CD4-positive, alpha-beta memory T cell (primary cell): ENCODE data around the gene ATXN1. TPM values are rescaled to one million over a fixed set of nuclear protein-coding genes. Genes with fewer than 3 reads are reported as not detected.

ENCODE experiments used
- CTCF ChIA-PET: fragments of 350-600 bp; sonication (Branson Sonifier 250); formaldehyde crosslinking; loops from one replicate; lab custom pipeline; 2021; ENCODE audit warnings: inconsistent platforms; ENCODE audit not compliant: partially characterized antibody; lab: Charles Lee
- POLR2A ChIA-PET: fragments of 350-600 bp; sonication (Branson Sonifier 250); formaldehyde crosslinking; loops from one replicate; lab custom pipeline; 2021; ENCODE audit not compliant: partially characterized antibody; lab: Charles Lee
- DNase-seq, 5 donors: peaks; one replicate each; pipeline versions ENCODE4 v3.0.0 to v3.0.0-alpha.2; 2020 to 2022; ENCODE audit warnings: mixed read lengths in 1 of 5
- H3K27ac ChIP-seq: one replicate; pipeline ENCODE4 v1.7.0; 2013; ENCODE audit warnings: low read depth, low read length
- H3K27me3 ChIP-seq: 2 replicates; pipeline ENCODE4 v1.7.0; 2013; ENCODE audit warnings: mild to moderate bottlenecking, low read length, moderate library complexity; ENCODE audit not compliant: insufficient read depth
- H3K36me3 ChIP-seq: 2 replicates; pipeline ENCODE4 v1.7.0; 2013; ENCODE audit warnings: mild to moderate bottlenecking, low read length, moderate library complexity; ENCODE audit not compliant: insufficient read depth
- H3K4me1 ChIP-seq: 2 replicates; pipeline ENCODE4 v1.7.0; 2013; ENCODE audit warnings: mild to moderate bottlenecking, low read length, moderate library complexity; ENCODE audit not compliant: insufficient read depth
- H3K4me3 ChIP-seq, 2 donors: one replicate each; pipeline ENCODE4 v1.7.0; 2013; ENCODE audit warnings: low read length in 2 of 2, mild to moderate bottlenecking in 1 of 2
- H3K9me3 ChIP-seq, 2 donors: one replicate each; pipeline ENCODE4 v1.7.0; 2013; ENCODE audit warnings: low read length in 2 of 2, control low read depth in 1 of 2; ENCODE audit not compliant: control insufficient read depth in 1 of 2
- H3K27ac Mint-ChIP-seq, 7 donors: one replicate each; pipeline ENCODE4 v1.8.0; 2020 to 2021; ENCODE audit warnings: mixed read lengths in 7 of 7, mild to moderate bottlenecking in 6 of 7, inconsistent platforms in 3 of 7, moderate library complexity in 3 of 7
- H3K27me3 Mint-ChIP-seq, 2 donors: one replicate each; pipeline ENCODE4 v1.8.0; 2020 to 2021; ENCODE audit warnings: mixed read lengths in 2 of 2
- H3K36me3 Mint-ChIP-seq, 2 donors: one replicate each; pipeline ENCODE4 v1.8.0; 2020 to 2021; ENCODE audit warnings: mixed read lengths in 2 of 2, inconsistent platforms in 1 of 2, mild to moderate bottlenecking in 1 of 2
- H3K4me1 Mint-ChIP-seq, 4 donors: one replicate each; pipeline ENCODE4 v1.8.0; 2020 to 2021; ENCODE audit warnings: mixed read lengths in 4 of 4, mild to moderate bottlenecking in 1 of 4
- H3K4me3 Mint-ChIP-seq, 8 donors: one replicate each; pipeline ENCODE4 v1.8.0; 2020 to 2021; ENCODE audit warnings: mixed read lengths in 8 of 8, mild to moderate bottlenecking in 7 of 8, moderate library complexity in 6 of 8, inconsistent platforms in 3 of 8
- H3K9me3 Mint-ChIP-seq, 8 donors: one replicate each; pipeline ENCODE4 v1.8.0; 2020 to 2021; ENCODE audit warnings: mixed read lengths in 8 of 8, mild to moderate bottlenecking in 5 of 8, inconsistent platforms in 3 of 8, moderate library complexity in 1 of 8
- intact Hi-C: fragments of 100-400 bp; cut with micrococcal nuclease; formaldehyde crosslinking; loops from one replicate; pipeline ENCODE4 v1.15.1; 2023
- polyA plus RNA-seq, 2 donors: library from polyadenylated mRNA; unstranded; fragments of 300-500 nt; fragmentation: Illumina TruSeq; gene quantifications; one replicate each; pipeline ENCODE4 v1.2.3, GENCODE V29; 2021
- total RNA-seq, 2 experiments: library from RNA; stranded (reverse); gene quantifications; one replicate each; pipeline ENCODE4 v1.2.3, GENCODE V29; 2021

Gene ATXN1
- total and polyA plus RNA-seq, 4 experiments from 2014 or later, result 10.5 to 97.4 (median 56.9) TPM

DNA sequence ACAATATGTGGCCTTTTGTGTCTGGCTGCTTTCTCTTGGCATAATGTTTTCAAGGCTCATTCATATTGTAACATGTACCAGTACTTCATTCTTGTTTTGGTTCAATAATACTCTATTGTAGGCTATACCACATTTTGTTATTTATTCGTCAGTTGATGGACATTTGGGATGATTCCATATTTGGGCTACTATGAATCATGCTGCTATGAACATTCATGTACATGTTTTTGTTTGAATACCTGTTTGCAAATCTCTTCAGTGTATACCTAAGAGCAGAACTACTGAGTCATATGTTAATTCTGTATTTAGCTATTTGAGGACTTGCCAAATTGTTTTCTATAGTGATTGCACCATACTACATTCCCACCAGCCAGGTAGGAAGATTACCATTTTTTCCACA lies 263.0 kb downstream of the ATXN1 start:
- ChIA-PET POLR2A (no interaction called here), CTCF (interaction anchor here (1.1 kb wide), 1 partner anchor 13 kb away, joined by 4 read pairs; no protein-coding TSS in a partner anchor)
- Histone ChIP-seq H3K27me3 (no peaks in the 10 kb centered on the region), H3K9me3 (no peaks in the 10 kb centered on the region), H3K4me3 (no peak overlapping the region), H3K4me1 (peaks cover 23% of the 10 kb centered on the region), H3K36me3 (no peaks in the 10 kb centered on the region), H3K27ac (no peak overlapping the region)
- Mint-ChIP-seq H3K9me3 (peaks cover 0 to 2% (median 0%) of the 10 kb centered on the region in 8 donors), H3K27me3 (no peaks in the 10 kb centered on the region), H3K36me3 (peaks cover 10 to 22% of the 10 kb centered on the region in 2 donors), H3K4me1 (peaks cover 20 to 34% (median 31%) of the 10 kb centered on the region in 4 donors), H3K4me3 (no peak overlapping the region), H3K27ac (peak overlapping the region in 2 of 7 donors; percentile 11 to 36)
- DNase-seq, result no peak
- intact Hi-C loops, result no loop called here

DNA sequence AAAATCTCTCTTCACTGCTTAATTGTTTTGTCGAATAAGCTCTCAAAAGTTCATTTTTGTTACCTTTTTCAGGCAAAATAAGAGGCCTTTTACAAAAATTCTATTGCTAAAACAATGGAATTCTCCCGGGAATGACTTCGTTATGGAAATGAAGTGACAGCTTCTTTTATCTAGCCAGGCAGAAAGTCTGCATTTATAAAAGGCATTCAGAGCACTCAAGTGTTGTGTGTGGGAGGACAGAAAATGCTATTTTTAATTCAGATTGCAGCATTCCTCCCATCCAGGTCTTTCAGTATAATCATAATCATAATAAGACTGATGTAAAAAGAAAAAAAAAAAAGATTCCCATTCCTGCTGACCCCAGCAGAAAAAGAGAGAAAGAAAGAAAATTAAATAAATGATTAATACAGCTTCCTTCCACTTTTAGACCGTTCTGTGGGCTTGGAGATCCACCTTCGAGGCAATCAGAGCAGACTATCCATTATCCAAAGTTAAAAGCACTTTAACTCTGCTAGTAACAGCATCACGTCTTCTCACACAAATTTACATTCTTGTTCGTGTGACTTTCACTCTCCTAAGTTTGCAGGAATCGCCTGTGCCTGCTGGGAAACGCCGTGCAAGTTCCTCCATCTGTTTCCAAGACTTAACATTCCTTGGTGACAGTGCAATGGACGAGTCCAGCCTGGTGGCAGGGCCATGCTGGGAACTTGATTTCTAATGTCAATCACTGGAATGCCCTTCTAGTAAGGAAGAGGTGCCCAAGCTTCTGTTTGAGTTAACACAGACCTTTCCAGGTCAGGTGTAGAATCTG lies 264.1 kb downstream of the ATXN1 start:
- ChIA-PET CTCF (interaction anchor here (0.8 to 2.1 kb wide), 4 partner anchors 13 to 274 kb away, joined by 3 to 6 read pairs (median 4); partner anchors contain the start of gene ATXN1), POLR2A (no interaction called here)
- DNase-seq, result no peak
- Histone ChIP-seq H3K27ac (no peak overlapping the region), H3K27me3 (no peaks in the 10 kb centered on the region), H3K9me3 (no peaks in the 10 kb centered on the region), H3K4me1 (peaks cover 22% of the 10 kb centered on the region), H3K36me3 (no peaks in the 10 kb centered on the region), H3K4me3 (no peak overlapping the region)
- H3K9me3 Mint-ChIP-seq, result peaks cover 0 to 4% (median 0%) of the 10 kb centered on the region in 8 donors
- H3K4me3 Mint-ChIP-seq, result no peak overlapping the region
- no peaks in the 10 kb centered on the region for H3K27me3 Mint-ChIP-seq
- peaks cover 23 to 39% (median 33%) of the 10 kb centered on the region in 4 donors for H3K4me1 Mint-ChIP-seq
- intact Hi-C loops, result loop anchor here (1.0 kb wide), 1 partner anchor 165 kb away; no protein-coding TSS in a partner anchor
- peaks cover 10 to 22% of the 10 kb centered on the region in 2 donors for H3K36me3 Mint-ChIP-seq
- H3K27ac Mint-ChIP-seq, result peak overlapping the region in 3 of 7 donors; percentile 9 to 33 (median 18)

DNA sequence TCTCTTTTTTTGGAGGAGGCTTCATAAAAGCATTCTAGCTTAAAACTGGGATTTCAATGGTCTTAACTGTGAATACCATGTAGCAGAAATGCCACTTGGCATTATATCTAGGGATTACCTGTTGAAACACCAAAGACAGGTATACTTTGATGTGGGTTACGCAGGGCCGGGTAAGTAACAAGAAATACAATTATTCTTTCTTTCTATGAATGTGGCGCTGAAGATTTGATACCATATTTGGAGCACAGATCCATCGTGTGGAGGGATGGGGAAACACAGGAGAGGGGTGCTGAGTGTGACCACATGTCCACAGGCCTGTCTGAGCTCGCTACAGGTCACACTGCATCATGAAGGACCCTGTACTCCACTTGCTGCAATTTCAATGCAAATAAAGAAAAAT lies 265.1 kb downstream of the ATXN1 start:
- CTCF ChIA-PET, result interaction anchor here (0.8 to 2.1 kb wide), 5 partner anchors 14 to 275 kb away, joined by 3 to 10 read pairs (median 4); partner anchors contain the start of gene ATXN1
- intact Hi-C loops, result loop anchor here (1.0 kb wide), 1 partner anchor 164 kb away; no protein-coding TSS in a partner anchor
- H3K27ac ChIP-seq, result no peak overlapping the region

DNA sequence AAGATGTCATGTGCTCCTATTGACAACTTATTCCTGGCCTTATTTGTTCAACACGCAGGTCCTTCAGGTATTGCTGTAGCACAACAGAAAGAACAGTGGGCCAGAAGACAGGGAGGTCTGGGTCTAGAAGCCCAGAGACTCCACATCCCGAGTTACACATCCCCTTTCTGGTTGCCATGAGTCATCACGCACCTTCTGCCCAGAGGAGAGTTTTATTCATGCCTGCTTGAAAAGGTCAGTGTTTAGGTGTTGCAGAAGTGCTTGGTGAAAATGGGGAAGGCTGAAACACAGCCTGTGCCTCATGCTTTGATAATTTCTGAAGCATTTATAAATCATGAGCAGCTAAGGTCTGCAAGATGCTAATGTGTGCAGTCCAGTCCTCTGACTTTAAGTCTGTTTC lies 266.5 kb downstream of the ATXN1 start:
- no peak overlapping the region for H3K4me3 ChIP-seq
- peaks cover 0 to 2% (median 0%) of the 10 kb centered on the region in 8 donors for H3K9me3 Mint-ChIP-seq
- no peak overlapping the region for H3K27ac ChIP-seq

More for the DNA sequence above, 265.1 kb downstream of the ATXN1 start:
- Histone ChIP-seq H3K9me3 (no peaks in the 10 kb centered on the region), H3K4me3 (no peak overlapping the region), H3K27me3 (no peaks in the 10 kb centered on the region), H3K36me3 (no peaks in the 10 kb centered on the region), H3K4me1 (peaks cover 22% of the 10 kb centered on the region)
- POLR2A ChIA-PET, result no interaction called here
- Mint-ChIP-seq H3K4me1 (peaks cover 25 to 39% (median 37%) of the 10 kb centered on the region in 4 donors), H3K27ac (peak overlapping the region in 6 of 7 donors; percentile 1 to 80 (median 33)), H3K36me3 (peaks cover 8 to 22% of the 10 kb centered on the region in 2 donors), H3K27me3 (no peaks in the 10 kb centered on the region), H3K4me3 (no peak overlapping the region), H3K9me3 (peaks cover 0 to 2% (median 0%) of the 10 kb centered on the region in 8 donors)
- DNase-seq, result peak in 3 of 5 donors; percentile 16 to 36 (median 32)

DNA sequence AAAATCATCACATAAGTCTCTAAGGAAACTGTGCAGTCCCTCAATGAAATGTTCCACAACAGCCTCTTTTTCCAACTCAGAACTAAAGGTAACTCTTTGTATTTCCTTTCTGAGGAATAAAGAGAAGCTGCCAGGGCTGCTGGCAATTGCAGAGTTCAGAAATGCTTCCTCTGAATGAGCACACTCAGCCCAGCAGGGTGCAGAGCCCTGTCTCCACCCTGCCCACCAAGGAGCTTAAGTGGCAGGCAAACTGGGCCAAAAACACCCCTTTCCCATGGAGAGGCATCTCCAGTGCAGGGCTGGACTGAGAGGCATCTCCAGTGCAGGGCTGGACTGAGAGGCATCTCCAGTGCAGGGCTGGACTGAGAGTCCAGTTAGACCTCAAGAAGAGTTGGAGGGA lies 267.5 kb downstream of the ATXN1 start:
- Histone ChIP-seq H3K4me1 (peaks cover 40% of the 10 kb centered on the region), H3K36me3 (no peaks in the 10 kb centered on the region), H3K27me3 (no peaks in the 10 kb centered on the region), H3K27ac (no peak overlapping the region), H3K4me3 (no peak overlapping the region), H3K9me3 (no peaks in the 10 kb centered on the region)
- Mint-ChIP-seq H3K4me1 (peaks cover 41 to 59% (median 55%) of the 10 kb centered on the region in 4 donors), H3K27ac (peak overlapping the region in 3 of 7 donors; percentile 27 to 53 (median 43)), H3K27me3 (no peaks in the 10 kb centered on the region), H3K4me3 (no peak overlapping the region), H3K9me3 (peaks cover 0 to 2% (median 0%) of the 10 kb centered on the region in 8 donors), H3K36me3 (peaks cover 5 to 12% of the 10 kb centered on the region in 2 donors)
- no peak for DNase-seq
- ChIA-PET CTCF (interaction anchor here (0.9 to 1.9 kb wide), 5 partner anchors 11 to 162 kb away, joined by 3 to 4 read pairs (median 4); no protein-coding TSS in a partner anchor), POLR2A (interaction anchor here (0.6 kb wide), 1 partner anchor 9 kb away, joined by 3 read pairs; no protein-coding TSS in a partner anchor)
- intact Hi-C loops, result no loop called here

More for the DNA sequence above, 266.5 kb downstream of the ATXN1 start:
- ChIA-PET POLR2A (no interaction called here), CTCF (interaction anchor here (0.7 to 2.1 kb wide), 6 partner anchors 17 to 276 kb away, joined by 3 to 10 read pairs (median 4); no protein-coding TSS in a partner anchor)
- H3K4me3 Mint-ChIP-seq, result no peak overlapping the region
- H3K27ac Mint-ChIP-seq, result peak overlapping the region in 3 of 7 donors; percentile 56 to 72 (median 58)
- intact Hi-C loops, result no loop called here
- no peaks in the 10 kb centered on the region for H3K27me3 Mint-ChIP-seq
- Histone ChIP-seq H3K36me3 (no peaks in the 10 kb centered on the region), H3K27me3 (no peaks in the 10 kb centered on the region), H3K4me1 (peaks cover 30% of the 10 kb centered on the region), H3K9me3 (no peaks in the 10 kb centered on the region)
- peaks cover 33 to 49% (median 46%) of the 10 kb centered on the region in 4 donors for H3K4me1 Mint-ChIP-seq
- H3K36me3 Mint-ChIP-seq, result peaks cover 8 to 17% of the 10 kb centered on the region in 2 donors
- DNase-seq, result no peak

DNA sequence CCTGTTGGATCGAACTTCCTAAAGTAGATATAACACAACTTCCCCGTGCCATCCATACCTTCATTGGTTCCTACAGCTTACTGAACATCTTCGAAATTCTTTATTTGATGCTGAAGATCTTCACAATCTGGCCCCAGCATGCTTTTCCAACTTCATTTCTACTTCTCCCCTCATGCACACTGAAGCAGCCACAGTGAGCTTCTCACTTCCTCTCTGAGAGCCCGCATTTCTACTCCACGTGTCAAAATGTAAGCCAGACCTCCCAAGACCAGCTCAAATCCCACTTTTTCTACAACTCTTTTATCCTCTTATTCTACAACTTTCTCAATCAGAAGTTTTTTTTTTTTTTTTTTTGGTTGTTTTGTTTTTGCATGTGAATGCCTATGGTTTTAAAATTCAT lies 268.1 kb downstream of the ATXN1 start:
- peaks cover 45 to 66% (median 60%) of the 10 kb centered on the region in 4 donors for H3K4me1 Mint-ChIP-seq
- no peak overlapping the region for H3K27ac ChIP-seq
- POLR2A ChIA-PET, result interaction anchor here (0.6 kb wide), 1 partner anchor 29 kb away, joined by 5 read pairs; no protein-coding TSS in a partner anchor

More for the DNA sequence above, 268.1 kb downstream of the ATXN1 start:
- peaks cover 4 to 8% of the 10 kb centered on the region in 2 donors for H3K36me3 Mint-ChIP-seq
- H3K4me1 ChIP-seq, result peaks cover 47% of the 10 kb centered on the region
- no peak overlapping the region for H3K4me3 ChIP-seq
- H3K36me3 ChIP-seq, result no peaks in the 10 kb centered on the region
- DNase-seq, result no peak
- H3K27me3 Mint-ChIP-seq, result no peaks in the 10 kb centered on the region
- no peak overlapping the region for H3K4me3 Mint-ChIP-seq
- intact Hi-C loops, result no loop called here
- CTCF ChIA-PET, result interaction anchor here (0.9 to 1.9 kb wide), 6 partner anchors 11 to 161 kb away, joined by 3 to 4 read pairs (median 4); no protein-coding TSS in a partner anchor
- H3K27ac Mint-ChIP-seq, result peak overlapping the region in 4 of 7 donors; percentile 1 to 68 (median 26)
- no peaks in the 10 kb centered on the region for H3K9me3 ChIP-seq
- H3K27me3 ChIP-seq, result no peaks in the 10 kb centered on the region
- peaks cover 0 to 2% (median 0%) of the 10 kb centered on the region in 8 donors for H3K9me3 Mint-ChIP-seq
